Hematopoietic multipotent progenitor cell treated with erythropoietin and hydrocortisone succinate and interleukin-3 and kit ligand, for 8 days (in vitro differentiated cells): ENCODE measurements around the gene FAM13C.
"Not testable (repeated sequence)": the region's sequence is repeated elsewhere in the genome, so short reads cannot be mapped to it uniquely, and the experiment has no call there.

Source experiments
- DNase-seq: peaks from one replicate; pipeline ENCODE4 v3.0.0-alpha.2; 2015

Gene FAM13C

DNA sequence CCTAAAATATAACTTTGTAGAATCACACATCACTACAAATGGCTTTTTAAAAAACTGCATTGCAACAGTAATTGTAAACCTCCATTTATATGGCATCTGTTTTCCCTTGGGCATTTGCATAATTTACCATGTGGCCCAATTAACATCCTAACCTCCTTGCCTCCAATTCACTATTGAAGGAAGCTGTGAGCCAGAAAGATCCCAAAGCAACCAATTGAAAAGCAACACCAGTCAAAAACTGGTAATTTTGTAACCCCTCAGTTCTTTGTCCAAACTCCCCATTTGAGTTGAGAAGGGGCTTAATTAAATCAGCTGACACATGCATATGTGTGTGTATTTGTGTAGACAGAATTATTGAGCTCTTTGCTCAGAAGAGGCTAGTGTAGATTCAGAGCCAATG lies 90.3 kb downstream of the FAM13C start:
- DNase-seq: no peak

- DNase-seq: no peak
These were observed 91.2 kb downstream of the FAM13C start for GRCh38 chr10:59271160-59271559.

GRCh38 chr10:59270492-59270891 lies 91.9 kb downstream of the FAM13C start:
- DNase-seq: no peak

GRCh38 chr10:59269651-59270050 lies 92.7 kb downstream of the FAM13C start:
- DNase-seq: no peak

- no peak for DNase-seq
These were observed 93.9 kb downstream of the FAM13C start for GRCh38 chr10:59268460-59268859.

GRCh38 chr10:59266321-59266720 lies 96.0 kb downstream of the FAM13C start:
- no peak for DNase-seq

DNA sequence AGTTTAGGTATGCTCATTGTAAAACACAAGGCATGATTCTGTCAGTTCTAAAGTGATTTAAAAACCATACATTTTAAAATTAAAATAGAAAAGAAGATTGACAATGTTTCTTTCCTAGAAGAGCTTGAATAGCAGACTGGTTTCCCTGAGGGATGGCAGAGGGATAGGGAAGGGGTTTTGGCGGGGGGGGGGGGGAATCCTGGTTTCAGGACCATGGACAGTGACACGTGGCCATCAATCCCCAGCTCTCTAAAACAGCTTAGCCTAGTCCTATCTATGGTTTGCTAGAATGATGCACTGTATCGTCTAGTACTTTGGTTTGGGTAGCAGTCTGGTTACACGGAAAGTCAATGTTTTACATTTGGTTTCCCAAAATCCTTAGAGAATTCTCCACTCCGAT lies 97.2 kb downstream of the FAM13C start:
- DNase-seq: no peak

- no peak for DNase-seq
These were observed 103.5 kb downstream of the FAM13C start for GRCh38 chr10:59258890-59259289.

DNA sequence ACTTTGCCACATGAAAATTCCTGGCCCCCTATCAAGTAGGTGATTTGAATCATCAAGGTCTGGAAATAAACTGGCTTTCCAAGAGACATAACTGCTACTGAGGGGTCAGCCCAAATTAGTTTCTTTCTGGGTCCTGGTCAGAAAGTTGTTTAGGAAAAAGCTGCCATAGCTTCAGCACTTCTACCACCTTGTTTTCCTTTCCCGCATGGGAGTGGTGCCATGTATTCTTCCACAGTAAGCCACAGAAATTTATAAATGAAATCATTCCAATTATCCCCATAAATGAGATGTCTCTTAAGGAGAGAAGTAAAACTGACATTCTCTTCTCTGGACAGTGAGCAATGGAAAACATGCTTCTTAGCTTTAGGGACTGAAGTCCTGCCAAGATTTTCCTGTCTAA lies 105.1 kb downstream of the FAM13C start:
- no peak for DNase-seq

GRCh38 chr10:59255463-59255862 lies 106.9 kb downstream of the FAM13C start:
- no peak for DNase-seq

- DNase-seq: no peak
These were observed 109.9 kb downstream of the FAM13C start for GRCh38 chr10:59252491-59252890.

DNA sequence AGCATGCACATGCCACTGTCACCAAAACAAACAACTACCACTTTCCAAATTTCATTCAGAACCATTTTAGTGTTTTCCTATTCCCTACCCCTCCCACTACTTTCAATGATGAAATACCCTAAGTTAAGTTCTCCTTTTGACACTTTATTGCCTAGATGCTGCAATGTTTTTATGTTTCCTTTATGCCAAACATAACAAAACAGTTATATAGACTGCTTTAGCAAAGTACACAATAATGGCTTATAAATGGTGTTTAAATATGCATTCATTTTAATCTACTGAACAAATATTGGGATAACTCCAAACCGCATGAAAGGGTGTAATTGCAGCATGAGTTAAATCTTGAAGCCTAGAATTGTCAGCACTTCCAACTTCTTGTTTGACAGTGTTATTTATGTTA lies 116.7 kb downstream of the FAM13C start:
- no peak for DNase-seq

DNA sequence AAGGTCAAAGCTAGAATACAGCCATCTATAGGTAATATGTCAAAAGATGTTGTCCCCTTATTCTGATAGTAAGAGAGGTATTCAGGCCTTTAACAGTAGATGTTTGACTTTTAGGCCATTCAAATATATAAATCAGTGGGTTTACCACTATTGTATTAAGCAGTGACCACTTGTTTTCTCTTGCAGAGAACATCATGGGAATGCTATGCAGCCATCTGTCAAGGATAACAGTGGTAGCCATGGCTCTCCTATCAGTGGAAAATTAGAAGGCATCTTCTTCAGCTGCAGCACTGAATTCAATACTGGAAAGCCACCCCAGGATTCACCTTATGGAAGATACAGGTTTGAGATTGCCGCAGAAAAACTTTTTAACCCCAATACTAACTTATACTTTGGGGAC lies 117.5 kb downstream of the FAM13C start:
- DNase-seq: no peak

DNA sequence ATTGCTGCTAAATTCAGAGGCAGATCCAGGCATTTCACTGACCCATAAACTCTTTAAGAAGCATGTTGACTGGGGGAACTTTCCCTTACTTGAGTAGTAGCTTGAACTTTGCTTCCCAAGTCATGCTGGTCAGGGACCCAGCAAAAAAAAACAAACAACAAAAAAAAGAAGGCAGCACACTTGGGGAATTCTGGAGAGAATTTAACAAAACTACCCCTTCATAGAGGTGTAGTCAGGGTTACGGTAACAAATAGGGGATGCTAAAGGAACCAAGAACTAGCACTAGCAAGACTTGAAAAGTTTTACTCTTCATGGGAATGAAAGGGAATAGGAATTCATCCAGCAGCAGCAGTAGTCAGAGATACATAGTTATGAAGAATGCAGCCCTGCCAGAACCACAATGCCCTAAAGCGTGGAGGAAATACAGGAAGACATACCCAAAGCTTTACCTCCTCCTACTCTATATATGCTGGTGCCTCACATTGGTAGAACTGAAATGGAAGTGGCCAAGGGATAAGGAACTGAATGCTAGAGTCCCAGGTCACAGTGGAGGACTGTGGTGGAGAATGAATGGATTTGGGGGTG lies 118.6 kb downstream of the FAM13C start:
- DNase-seq: no peak

- no peak for DNase-seq
These were observed 119.4 kb downstream of the FAM13C start for GRCh38 chr10:59242991-59243390.

DNA sequence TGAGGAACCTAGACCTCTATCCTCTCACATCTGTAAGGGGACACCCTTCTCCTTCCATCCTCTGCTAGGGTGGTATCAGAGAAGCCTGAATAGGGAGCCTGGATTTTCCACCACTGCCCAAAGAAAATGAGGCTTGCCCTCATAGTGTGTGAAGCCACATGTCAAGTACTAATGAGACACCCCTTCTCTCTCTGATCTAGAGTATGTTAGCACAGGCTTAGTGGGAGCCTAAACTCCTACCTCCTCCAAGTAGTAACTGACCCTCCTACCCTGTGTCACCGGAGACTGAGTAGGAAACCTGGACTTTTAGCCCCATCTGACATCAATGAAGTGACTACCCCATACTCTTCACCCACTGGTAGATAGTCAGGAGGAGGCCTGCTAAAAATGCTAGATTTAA lies 120.3 kb downstream of the FAM13C start:
- no peak for DNase-seq

DNA sequence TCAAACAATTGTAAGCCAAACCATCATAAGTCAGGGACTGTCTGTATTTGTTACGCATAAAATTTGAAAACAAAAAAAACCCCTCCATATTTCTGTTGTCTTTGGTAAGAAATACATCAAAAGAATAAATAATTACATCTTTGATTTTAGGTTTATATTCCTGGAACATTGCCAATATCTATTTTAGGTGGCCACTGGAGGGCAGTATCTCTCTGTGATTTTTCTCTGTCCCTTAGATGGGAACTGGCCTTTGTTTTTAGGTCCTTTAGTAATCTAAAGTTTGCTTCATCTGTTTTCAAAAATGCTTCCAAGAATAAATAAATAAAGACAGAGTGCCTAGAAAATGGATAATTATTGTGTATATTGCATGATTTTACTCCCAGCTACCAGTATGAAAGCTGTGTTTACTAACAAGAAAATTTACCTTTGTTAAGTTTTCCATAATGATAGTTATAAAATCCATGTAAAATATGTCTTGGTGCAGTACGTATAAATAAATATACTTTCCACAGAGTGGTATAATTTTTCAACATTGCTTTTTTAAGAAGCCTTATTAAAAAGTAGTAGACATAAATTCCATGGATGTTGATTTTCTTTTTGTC lies 121.7 kb downstream of the FAM13C start:
- DNase-seq: peak; percentile 38

DNA sequence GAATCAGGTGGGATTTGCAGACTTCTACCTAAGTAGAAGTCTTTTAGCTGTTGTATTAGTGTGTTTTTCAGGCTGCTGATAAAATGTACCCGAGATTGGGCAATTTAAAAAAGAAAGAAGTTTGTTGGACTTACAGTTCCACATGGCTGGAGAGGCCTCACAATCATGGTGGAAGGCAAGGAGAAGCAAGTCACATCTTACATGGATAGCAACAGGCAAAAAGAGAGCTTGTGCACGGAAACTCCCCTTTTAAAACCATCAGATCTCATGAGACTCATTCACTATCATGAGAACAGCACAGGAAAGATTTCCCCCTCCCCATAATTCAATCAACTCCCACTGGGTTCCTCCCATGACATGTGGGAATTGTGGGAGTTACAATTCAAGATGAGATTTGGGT lies 123.2 kb downstream of the FAM13C start:
- not testable (repeated sequence) for DNase-seq

DNA sequence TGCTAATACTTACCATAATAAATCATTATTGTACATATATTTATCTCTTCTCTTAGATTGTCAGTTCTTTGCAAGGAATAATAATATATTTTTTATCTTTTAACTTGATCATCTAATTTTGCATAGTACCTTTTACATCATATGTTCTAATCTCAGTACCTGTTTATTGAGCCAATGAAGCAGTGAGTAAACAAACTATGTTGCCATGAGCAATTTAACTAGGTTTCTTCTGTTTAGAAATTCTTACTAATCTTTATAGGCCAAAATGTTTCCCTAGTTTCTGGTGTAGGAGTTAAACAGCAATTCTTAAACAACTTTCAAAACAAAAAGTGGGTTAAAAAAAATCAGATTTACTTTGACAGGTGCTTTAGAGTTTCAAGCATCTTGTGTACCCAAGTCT lies 124.6 kb downstream of the FAM13C start:
- DNase-seq: no peak

- no peak for DNase-seq
These were observed 126.2 kb downstream of the FAM13C start for GRCh38 chr10:59236064-59236697.

DNA sequence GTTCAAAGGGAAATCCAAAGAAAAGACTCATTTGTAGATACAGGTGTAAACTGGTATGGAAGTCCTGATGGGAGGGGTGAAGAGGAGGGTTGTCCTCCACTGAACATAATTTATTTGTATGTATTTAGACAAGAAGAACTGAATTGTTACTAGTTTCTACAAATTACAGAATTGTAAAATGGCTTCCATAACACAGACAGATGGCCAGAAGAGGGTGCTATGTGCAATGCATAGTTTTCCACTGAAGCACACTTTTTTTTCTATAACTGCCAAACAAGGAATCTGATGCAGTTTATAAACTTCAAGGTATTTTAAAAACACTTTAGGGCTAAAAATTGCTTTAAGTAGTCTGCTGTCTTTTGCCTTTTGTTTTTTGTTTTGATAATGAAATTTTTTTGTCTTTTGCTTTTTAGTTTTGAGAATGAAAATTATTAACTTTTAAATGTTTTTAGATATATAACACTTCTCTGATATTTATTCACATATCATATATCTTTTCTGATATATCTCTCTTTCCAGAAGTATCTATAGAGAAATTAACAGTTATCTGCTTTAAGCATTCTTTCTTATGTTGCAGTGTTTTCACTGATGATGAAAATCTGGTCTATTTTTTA lies 127.4 kb downstream of the FAM13C start:
- DNase-seq: peak; percentile 21

GRCh38 chr10:59234194-59234593 lies 128.2 kb downstream of the FAM13C start:
- no peak for DNase-seq

DNA sequence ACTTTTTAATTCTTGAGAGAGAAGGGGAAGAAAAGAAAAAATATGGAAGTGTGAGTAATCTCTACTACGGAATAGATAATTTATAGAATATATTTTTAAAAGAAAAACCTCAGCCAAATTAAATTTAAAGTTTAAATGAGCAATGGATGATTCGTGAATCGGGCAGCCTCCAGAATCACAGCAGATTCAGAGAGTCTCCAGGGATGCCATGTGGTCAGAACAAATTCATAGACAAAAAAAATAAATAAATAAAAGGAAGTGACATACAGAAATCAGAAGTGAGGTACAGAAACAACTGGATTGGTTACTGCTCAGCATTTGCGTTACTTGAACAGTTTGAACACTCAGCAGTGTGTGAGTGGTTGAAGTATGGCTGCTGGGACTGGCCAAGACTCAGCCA lies 132.9 kb downstream of the FAM13C start:
- no peak for DNase-seq

DNA sequence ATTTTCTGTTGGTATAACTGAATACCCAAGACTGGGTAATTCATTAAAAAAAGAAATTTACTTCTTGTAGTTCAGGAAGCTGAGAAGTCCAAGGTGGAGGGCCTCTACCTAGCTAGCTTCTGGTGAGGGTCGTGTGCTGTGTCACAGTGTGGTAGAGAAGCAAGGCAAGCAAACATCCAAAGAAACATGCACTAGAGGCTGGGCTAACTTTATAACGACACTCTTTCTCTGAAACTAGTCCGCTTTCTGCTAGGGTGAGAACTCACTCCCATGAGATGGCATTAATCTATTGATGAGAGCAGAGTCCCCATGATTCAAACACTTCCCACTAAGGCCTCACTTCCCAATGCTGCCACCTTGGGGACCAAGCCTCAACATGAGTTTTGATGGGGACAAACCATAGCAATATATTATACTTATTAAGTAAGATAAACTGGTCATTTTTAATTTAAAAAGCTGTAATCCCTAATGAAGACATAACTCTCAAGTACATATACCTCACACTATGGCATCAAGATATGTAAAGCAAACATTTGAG lies 135.1 kb downstream of the FAM13C start:
- DNase-seq: no peak
